K562 (cell line): ENCODE results near the gene ATP6V0A4. TPM values are rescaled to one million over a fixed set of nuclear protein-coding genes. Genes with fewer than 3 reads are reported as not detected.

Experiments used
- ATAC-seq: fragments of 200-7000 bp; cut with Tn5 transposase; 3 replicates; pipeline ENCODE4 v1.9.1; 2020; ENCODE audit warnings: moderate library complexity
- BruUV-seq: library from RNA; stranded (reverse); fragments of 400-500 nt; replicated peaks from 2 replicates; lab custom pipeline; 2021; lab: Mats Ljungman, UMichigan
- CTCF ChIA-PET: fragments of 300-600 bp; formaldehyde crosslinking; extraction: SDS; loops from one replicate; lab custom pipeline; 2021; ENCODE audit warnings: low intra/inter-chr PET ratio; lab: Yijun Ruan, JAX
- POLR2A ChIA-PET: fragments of 300-600, 350-650 bp; sonication (Branson Sonifier 250); formaldehyde crosslinking; extraction: SDS; loops from one replicate; lab custom pipeline; 2021; ENCODE audit warnings: antibody characterized with exemption, inconsistent platforms; lab: Yijun Ruan, JAX
- DNase-seq, 4 experiments: peaks; one replicate each; pipeline versions ENCODE4 v3.0.0 to v3.0.0-alpha.2; 2011 to 2018; ENCODE audit warnings: low spot score in 3 of 4, mixed read lengths in 3 of 4; ENCODE audit errors: extremely low read depth in 1 of 4
- FAIRE-seq: peaks from 2 replicates; lab custom pipeline; 2011; peaks lifted over from hg19 to GRCh38; lab: Jason Lieb, UNC
- H2AFZ ChIP-seq: 2 replicates; pipeline ENCODE4 v1.6.0; 2011; ENCODE audit warnings: low read depth, low read length, control low read depth, inconsistent platforms
- H3K27ac ChIP-seq: fragments of 200-600 bp; 3 replicates; pipeline ENCODE4 v1.8.0; 2011; ENCODE audit warnings: low read depth, mild to moderate bottlenecking, control low read depth, inconsistent platforms, low read length, moderate library complexity, mixed read lengths; ENCODE audit errors: extremely low read depth
- H3K27me3 ChIP-seq, 2 experiments: fragments of 300-600 bp in 1 of 2; 2 replicates in 1 of 2; 3 replicates in 1 of 2; pipeline versions ENCODE4 v1.6.0 to v1.8.0; 2011; ENCODE audit warnings: inconsistent platforms in 2 of 2, low read length in 2 of 2, mild to moderate bottlenecking in 1 of 2, mixed read lengths in 1 of 2, moderate library complexity in 1 of 2; ENCODE audit not compliant: control insufficient read depth in 2 of 2, insufficient read depth in 2 of 2
- H3K36me3 ChIP-seq: fragments of 300-600 bp; 3 replicates; pipeline ENCODE4 v1.8.0; 2011; ENCODE audit warnings: mild to moderate bottlenecking, low read length, inconsistent platforms; ENCODE audit not compliant: control insufficient read depth, insufficient read depth
- H3K4me1 ChIP-seq, 2 experiments: fragments of 200-600 bp in 1 of 2; replicated peaks in 1 of 2; 2 replicates in 1 of 2; 3 replicates in 1 of 2; pipeline versions ENCODE4 v1.5.1 to v1.8.0; 2011; ENCODE audit warnings: inconsistent platforms in 2 of 2, low read length in 2 of 2, mild to moderate bottlenecking in 1 of 2, mixed read lengths in 1 of 2, moderate library complexity in 1 of 2; ENCODE audit not compliant: control insufficient read depth in 2 of 2, insufficient read depth in 2 of 2
- H3K4me2 ChIP-seq: 2 replicates; pipeline ENCODE4 v1.6.1; 2011; ENCODE audit warnings: low read length, control low read depth, inconsistent platforms, mixed read lengths; ENCODE audit not compliant: insufficient read depth
- H3K4me3 ChIP-seq: fragments of 200-600 bp; sonication (generic), shearing (Covaris generic); 2 replicates; pipeline ENCODE4 v1.5.1; 2016; ENCODE audit warnings: control low read depth, inconsistent platforms
- H3K79me2 ChIP-seq: fragments of 200-600 bp; 3 replicates; pipeline ENCODE4 v1.8.0; 2011; ENCODE audit warnings: low read length, inconsistent platforms; ENCODE audit not compliant: control insufficient read depth, insufficient read depth
- H3K9ac ChIP-seq, 2 experiments: 2 replicates each; pipeline versions ENCODE4 v1.6.0 to v1.6.1; 2011; ENCODE audit warnings: low read depth in 2 of 2, low read length in 2 of 2, control low read depth in 1 of 2, inconsistent platforms in 1 of 2, mild to moderate bottlenecking in 1 of 2, mixed read lengths in 1 of 2; ENCODE audit not compliant: insufficient read depth in 1 of 2
- H3K9me1 ChIP-seq: one replicate; pipeline ENCODE4 v1.6.0; 2011; ENCODE audit warnings: inconsistent platforms, mild to moderate bottlenecking, low read length, moderate library complexity; ENCODE audit not compliant: control insufficient read depth, insufficient read depth
- H3K9me3 ChIP-seq: replicated peaks from 2 replicates; pipeline ENCODE4 v1.5.1; 2011; ENCODE audit warnings: low read depth, low read length, inconsistent platforms; ENCODE audit not compliant: control insufficient read depth, insufficient read depth
- H4K20me1 ChIP-seq: replicated peaks from 2 replicates; pipeline ENCODE4 v1.6.1; 2011; ENCODE audit warnings: low read length, inconsistent platforms, mixed read lengths; ENCODE audit not compliant: control insufficient read depth, insufficient read depth
- BCL6 ChIP-seq: fragments of 250-450 bp; sonication (Bioruptor Pico); IDR thresholded peaks from 2 replicates; pipeline ENCODE4 v1.4.0; 2020
- CHAMP1 ChIP-seq: fragments of 450-650 bp; IDR thresholded peaks from 2 replicates; pipeline ENCODE4 v1.6.1; 2016; ENCODE audit warnings: mild to moderate bottlenecking
- CHD2 ChIP-seq: IDR thresholded peaks from 2 replicates; pipeline ENCODE4 v1.6.1; 2011; ENCODE audit warnings: low read depth, low read length
- ELK3 ChIP-seq: fragments of 450-650 bp; formaldehyde crosslinking; IDR thresholded peaks from 2 replicates; pipeline ENCODE4 v1.4.0; 2020; ENCODE audit warnings: mild to moderate bottlenecking
- HMG20B ChIP-seq: fragments of 250-450 bp; sonication (Bioruptor Pico); IDR thresholded peaks from 2 replicates; pipeline ENCODE4 v1.5.0; 2021; ENCODE audit warnings: mild to moderate bottlenecking
- ILK ChIP-seq: fragments of 450-650 bp; IDR thresholded peaks from 2 replicates; pipeline ENCODE4 v1.6.1; 2016; ENCODE audit warnings: missing genetic modification characterization, low read depth, mild to moderate bottlenecking, missing compliant biosample characterization, moderate library complexity, borderline replicate concordance
- MBD1 ChIP-seq: fragments of 250-450 bp; sonication (Bioruptor Pico); IDR thresholded peaks from 2 replicates; pipeline ENCODE4 v1.8.0; 2022; ENCODE audit warnings: inconsistent platforms
- MEF2A ChIP-seq: IDR thresholded peaks from 2 replicates; pipeline ENCODE4 v1.6.1; 2011; ENCODE audit warnings: low read depth, mild to moderate bottlenecking, low read length, moderate library complexity; ENCODE audit not compliant: control insufficient read depth
- NCOA4 ChIP-seq: fragments of 450-650 bp; IDR thresholded peaks from 2 replicates; pipeline ENCODE4 v1.6.1; 2018; ENCODE audit warnings: mild to moderate bottlenecking; ENCODE audit not compliant: partially characterized antibody
- PPARD ChIP-seq: fragments of 250-450 bp; sonication (Bioruptor Pico); IDR thresholded peaks from 2 replicates; pipeline ENCODE4 v1.8.0; 2022; ENCODE audit warnings: inconsistent platforms, mild to moderate bottlenecking, moderate library complexity
- RAD51 ChIP-seq: fragments of 450-650 bp; IDR thresholded peaks from 2 replicates; pipeline ENCODE4 v1.7.1; 2016; ENCODE audit warnings: low read depth, mild to moderate bottlenecking, borderline replicate concordance
- RBFOX2 ChIP-seq: fragments of 200-400 bp; formaldehyde crosslinking; IDR thresholded peaks from 2 replicates; pipeline ENCODE4 v1.6.1; 2017; ENCODE audit warnings: low read depth, mild to moderate bottlenecking, low read length, moderate library complexity
- SAFB2 ChIP-seq: fragments of 200-400 bp; formaldehyde crosslinking; IDR thresholded peaks from 2 replicates; pipeline ENCODE4 v1.6.1; 2018; ENCODE audit warnings: borderline replicate concordance, low read length, low read depth, moderate library complexity; ENCODE audit not compliant: severe bottlenecking
- SMC3 ChIP-seq: conservative IDR thresholded peaks from 2 replicates; pipeline ENCODE4 v1.6.1; 2011; ENCODE audit warnings: low read depth, low read length, improper control_type of control experiment; ENCODE audit not compliant: insufficient read depth
- ZBTB2 ChIP-seq: fragments of 450-650 bp; IDR thresholded peaks from 2 replicates; pipeline ENCODE4 v1.6.1; 2016; ENCODE audit warnings: antibody characterized with exemption
- ZBTB26 ChIP-seq: fragments of 450-650 bp; formaldehyde crosslinking; IDR thresholded peaks from 2 replicates; pipeline ENCODE4 v1.4.0; 2022; ENCODE audit warnings: missing genetic modification characterization
- WGBS: fragments of 100-300 bp; shearing (Covaris generic); methylation state at CpG from one replicate; pipeline ENCODE4 v1.1.6; 2016; ENCODE audit warnings: low coverage, mixed read lengths; ENCODE audit not compliant: insufficient coverage; ENCODE audit errors: missing lambda C conversion rate; 5-methylcytosine and 5-hydroxymethylcytosine counted together
- in situ Hi-C: fragments of 300-500 bp; cut with MboI; formaldehyde crosslinking; loops from 4 replicates; pipeline ENCODE4 v1.15.0; 2018; ENCODE audit warnings: inconsistent platforms, mixed read lengths
- intact Hi-C: fragments of 100-400 bp; cut with micrococcal nuclease; formaldehyde crosslinking; loops from 2 replicates; pipeline ENCODE4 v1.14.2; 2022
- polyA plus RNA-seq, 8 experiments: library from polyadenylated mRNA; depleted of rRNA in 4 of 8; stranded (reverse) in 5 of 8; unstranded in 3 of 8; fragments of >200 nt; fragmentation: Nextera tagmentation in 2 of 8; fragmentation: Illumina TruSeq in 1 of 8; extraction: Ambion mirVana in 2 of 8; extraction: Trizol in 1 of 8; gene quantifications; 2 replicates each; pipeline versions ENCODE4 v1.2.1 to v1.2.3, GENCODE V29; 2011 to 2014; ENCODE audit warnings: inconsistent platforms in 1 of 8, missing spikeins in 1 of 8
- total RNA-seq, 7 experiments: library from RNA; depleted of rRNA in 6 of 7; stranded (reverse); fragments of >200 nt in 6 of 7; fragmentation: Illumina TruSeq in 2 of 7; extraction: Trizol in 2 of 7; gene quantifications; 2 replicates each; pipeline versions ENCODE4 v1.2.1 to v1.2.3, GENCODE V29; 2011 to 2021; ENCODE audit warnings: low replicate concordance in 1 of 7

ATP6V0A4 gene
- total and polyA plus RNA-seq, 9 of the 15 experiments (the other 6 are each of a cell fraction or from before 2014, with no cell fraction given), result 0.03 TPM; not detected in 8

- no peak for FAIRE-seq
- BruUV-seq, result no TSS peak
- no peak for TF ChIP-seq RAD51
- TF ChIP-seq ELK3 (CRISPR knock-in tag), result no peak
- TF ChIP-seq ILK (tag), result no peak
- TF ChIP-seq SAFB2, result no peak
- no peak for TF ChIP-seq MEF2A
- no peak for TF ChIP-seq PPARD (CRISPR knock-in tag)
- TF ChIP-seq CHD2, result no peak
- no peak for TF ChIP-seq RBFOX2
- no peak for TF ChIP-seq CHAMP1
- TF ChIP-seq BCL6 (CRISPR knock-in tag), result no peak
- no peak for TF ChIP-seq SMC3
- TF ChIP-seq HMG20B (CRISPR knock-in tag), result no peak
- no peak for TF ChIP-seq MBD1 (CRISPR knock-in tag)
- TF ChIP-seq ZBTB2, result no peak
- no peak for TF ChIP-seq NCOA4
- TF ChIP-seq ZBTB26 (CRISPR knock-in tag), result no peak
Observed at GRCh38 chr7:138834583-138834982, 36.6 kb upstream of the ATP6V0A4 start.

More at GRCh38 chr7:138834583-138834982, 36.6 kb upstream of the ATP6V0A4 start:
- no peak overlapping the region for H3K9ac ChIP-seq
- 2% methylated on average over 9 of the region's 9 CpGs for WGBS
- ChIA-PET POLR2A (no interaction called here), CTCF (no interaction called here)
- in situ Hi-C loops, result no loop called here
- H3K9me1 ChIP-seq, result no peaks in the 10 kb centered on the region
- no peak overlapping the region for H3K27ac ChIP-seq
- no peaks in the 10 kb centered on the region for H3K36me3 ChIP-seq
- intact Hi-C loops, result no loop called here
- H4K20me1 ChIP-seq, result no peaks in the 10 kb centered on the region; the same call in 1 of the 2 replicates
- H3K4me2 ChIP-seq, result no peak overlapping the region
- no peaks in the 10 kb centered on the region for H3K79me2 ChIP-seq
- no peak overlapping the region for H2AFZ ChIP-seq
- H3K4me3 ChIP-seq, result no peak overlapping the region
- no peak for ATAC-seq
- H3K4me1 ChIP-seq, result peaks cover 0 to 6% of the 10 kb centered on the region in 2 experiments; a peak in 2 of 5 replicates
- DNase-seq, result no peak
- H3K27me3 ChIP-seq, result peaks cover 84 to 85% of the 10 kb centered on the region in 2 experiments
- no peaks in the 10 kb centered on the region for H3K9me3 ChIP-seq
